CD4-positive, CD25-positive, alpha-beta regulatory T cell (primary cell): ENCODE measurements around the gene PDE4D. TPM values are rescaled to one million over a fixed set of nuclear protein-coding genes. Genes with fewer than 3 reads are reported as not detected.

Experiments used
- ATAC-seq, 2 donors: fragments of 150-1000 bp; cut with Tn5 transposase; one replicate each; pipeline ENCODE4 v1.10.0; 2021; ENCODE audit warnings: low read depth in 2 of 2, moderate number of reproducible peaks in 2 of 2, moderate library complexity in 1 of 2
- DNase-seq, 3 donors: peaks; one replicate each; pipeline versions ENCODE4 v3.0.0 to v3.0.0-alpha.2; 2012 to 2022; ENCODE audit warnings: mixed read lengths in 1 of 3
- H3K27ac ChIP-seq: one replicate; pipeline ENCODE4 v1.7.0; 2013; ENCODE audit warnings: mild to moderate bottlenecking, low read length; ENCODE audit not compliant: insufficient read depth, poor library complexity, severe bottlenecking
- H3K27me3 ChIP-seq: one replicate; pipeline ENCODE4 v1.7.0; 2013; ENCODE audit warnings: low read length; ENCODE audit not compliant: control insufficient read depth, insufficient read depth
- H3K36me3 ChIP-seq: one replicate; pipeline ENCODE4 v1.7.0; 2013; ENCODE audit warnings: mild to moderate bottlenecking, low read length, moderate library complexity; ENCODE audit not compliant: control insufficient read depth, insufficient read depth
- H3K4me1 ChIP-seq: 2 replicates; pipeline ENCODE4 v1.7.0; 2013; ENCODE audit warnings: mild to moderate bottlenecking, low read length; ENCODE audit not compliant: insufficient read depth, control insufficient read depth, poor library complexity, severe bottlenecking
- H3K4me3 ChIP-seq: one replicate; pipeline ENCODE4 v1.7.0; 2013; ENCODE audit warnings: low read depth, mild to moderate bottlenecking, low read length, moderate library complexity
- H3K9me3 ChIP-seq, 2 experiments: 1 replicate in 1 of 2; 2 replicates in 1 of 2; pipeline ENCODE4 v1.7.0; 2013; ENCODE audit warnings: low read length in 2 of 2, mild to moderate bottlenecking in 1 of 2, moderate library complexity in 1 of 2; ENCODE audit not compliant: control insufficient read depth in 2 of 2
- H3K27ac Mint-ChIP-seq, 3 donors: one replicate each; pipeline ENCODE4 v1.8.0; 2020 to 2022; ENCODE audit warnings: mild to moderate bottlenecking in 3 of 3, mixed read lengths in 3 of 3, moderate library complexity in 2 of 3
- H3K27me3 Mint-ChIP-seq: one replicate; pipeline ENCODE4 v1.8.0; 2022; ENCODE audit warnings: mild to moderate bottlenecking, mixed read lengths
- H3K36me3 Mint-ChIP-seq: one replicate; pipeline ENCODE4 v1.8.0; 2020; ENCODE audit warnings: mixed read lengths
- H3K4me1 Mint-ChIP-seq, 4 donors: one replicate each; pipeline ENCODE4 v1.8.0; 2020 to 2022; ENCODE audit warnings: mixed read lengths in 4 of 4, mild to moderate bottlenecking in 1 of 4
- H3K4me3 Mint-ChIP-seq, 4 donors: one replicate each; pipeline ENCODE4 v1.8.0; 2020 to 2022; ENCODE audit warnings: mild to moderate bottlenecking in 4 of 4, mixed read lengths in 4 of 4, moderate library complexity in 3 of 4
- H3K9me3 Mint-ChIP-seq, 7 donors: one replicate each; pipeline ENCODE4 v1.8.0; 2020 to 2022; ENCODE audit warnings: mixed read lengths in 7 of 7, mild to moderate bottlenecking in 3 of 7, moderate library complexity in 2 of 7
- polyA plus RNA-seq, 4 donors: library from polyadenylated mRNA; unstranded; fragments of 300-500 nt; fragmentation: Illumina TruSeq; gene quantifications; one replicate each; pipeline ENCODE4 v1.2.3, GENCODE V29; 2021
- total RNA-seq: library from RNA; stranded (reverse); gene quantifications from one replicate; pipeline ENCODE4 v1.2.3, GENCODE V29; 2022

The PDE4D gene
- total and polyA plus RNA-seq, 5 donors from 2014 or later = 2.1 to 39.9 (median 4.8) TPM

DNA sequence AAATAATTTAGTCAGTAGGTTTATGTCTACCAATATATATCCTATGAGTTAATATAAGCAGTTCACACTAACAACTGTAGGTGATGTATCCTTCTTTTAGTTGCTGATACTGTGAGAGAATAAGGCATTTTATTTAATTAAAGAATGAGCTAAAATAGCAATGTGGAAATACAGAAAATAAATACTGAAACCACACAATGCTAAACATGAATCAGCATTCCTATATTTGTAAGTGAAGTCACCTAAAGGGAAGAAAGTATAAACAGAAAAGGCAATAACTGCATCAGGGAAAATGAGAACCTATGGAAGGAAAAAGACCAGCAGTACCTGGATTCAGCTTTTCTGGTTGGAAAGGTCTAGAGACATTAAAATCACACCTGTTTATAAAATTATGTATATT is 336.0 kb downstream of the PDE4D start:
- Mint-ChIP-seq H3K4me1 (peaks cover 0 to 2% (median 1%) of the 10 kb centered on the region in 4 donors), H3K9me3 (peaks cover 0 to 2% (median 0%) of the 10 kb centered on the region in 7 donors), H3K4me3 (no peak overlapping the region), H3K27ac (no peak overlapping the region), H3K27me3 (no peaks in the 10 kb centered on the region), H3K36me3 (no peaks in the 10 kb centered on the region)
- Histone ChIP-seq H3K4me1 (no peaks in the 10 kb centered on the region), H3K27ac (no peak overlapping the region), H3K4me3 (no peak overlapping the region), H3K27me3 (no peaks in the 10 kb centered on the region), H3K9me3 (no peaks in the 10 kb centered on the region), H3K36me3 (no peaks in the 10 kb centered on the region)
- DNase-seq (no peak), ATAC-seq (no peak)

DNA sequence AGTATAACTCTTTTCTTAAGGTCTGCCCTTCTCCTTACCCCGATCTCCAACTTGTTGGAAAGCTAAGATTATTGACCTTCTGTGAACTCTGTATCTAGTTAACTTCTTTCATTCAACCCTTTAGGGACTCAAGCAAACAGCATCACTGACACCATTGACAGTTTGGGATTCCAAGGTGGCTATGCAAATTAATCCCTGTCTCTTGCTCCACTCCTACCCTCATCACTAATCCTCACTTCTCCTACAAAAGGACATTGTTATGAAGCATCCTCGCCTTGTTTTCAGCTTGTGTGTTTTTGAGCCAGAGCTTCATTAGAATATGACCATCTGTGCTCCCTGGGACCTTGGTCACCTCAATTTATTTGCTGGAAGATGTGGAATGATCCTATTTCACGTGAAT is 337.9 kb downstream of the PDE4D start:
- H3K4me3 ChIP-seq = no peak overlapping the region
- DNase-seq (no peak), ATAC-seq (no peak)
- H3K36me3 ChIP-seq = no peaks in the 10 kb centered on the region
- Mint-ChIP-seq H3K4me3 (no peak overlapping the region), H3K27me3 (no peaks in the 10 kb centered on the region), H3K9me3 (no peaks in the 10 kb centered on the region), H3K36me3 (no peaks in the 10 kb centered on the region), H3K27ac (no peak overlapping the region), H3K4me1 (no peaks in the 10 kb centered on the region)
- no peaks in the 10 kb centered on the region for H3K9me3 ChIP-seq
- H3K27ac ChIP-seq = no peak overlapping the region
- no peaks in the 10 kb centered on the region for H3K4me1 ChIP-seq
- no peaks in the 10 kb centered on the region for H3K27me3 ChIP-seq

DNA sequence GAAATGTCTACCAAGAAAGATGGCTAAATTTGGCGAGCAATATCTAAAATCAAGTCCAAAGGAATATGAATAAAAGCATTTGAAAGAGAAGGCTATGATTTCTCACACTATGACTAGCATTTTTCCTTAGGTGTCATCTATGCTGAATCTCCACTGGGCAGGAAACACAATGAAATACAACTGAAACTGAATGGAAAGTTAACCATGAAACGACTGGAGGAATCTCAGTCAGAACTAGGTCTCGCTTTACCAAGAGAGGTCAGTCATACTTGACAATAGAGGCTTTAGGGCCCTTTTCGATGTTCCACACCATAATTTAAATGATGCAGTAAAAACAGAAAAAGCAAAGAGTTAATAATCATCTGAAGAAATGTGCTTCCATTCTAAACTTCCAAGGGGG is 339.0 kb downstream of the PDE4D start:
- Histone ChIP-seq H3K4me1 (no peaks in the 10 kb centered on the region), H3K27me3 (no peaks in the 10 kb centered on the region), H3K9me3 (no peaks in the 10 kb centered on the region), H3K36me3 (no peaks in the 10 kb centered on the region), H3K4me3 (no peak overlapping the region), H3K27ac (no peak overlapping the region)
- Mint-ChIP-seq H3K27me3 (no peaks in the 10 kb centered on the region), H3K4me1 (no peaks in the 10 kb centered on the region), H3K9me3 (no peaks in the 10 kb centered on the region), H3K36me3 (no peaks in the 10 kb centered on the region), H3K27ac (no peak overlapping the region), H3K4me3 (no peak overlapping the region)
- ATAC-seq (no peak), DNase-seq (no peak)

DNA sequence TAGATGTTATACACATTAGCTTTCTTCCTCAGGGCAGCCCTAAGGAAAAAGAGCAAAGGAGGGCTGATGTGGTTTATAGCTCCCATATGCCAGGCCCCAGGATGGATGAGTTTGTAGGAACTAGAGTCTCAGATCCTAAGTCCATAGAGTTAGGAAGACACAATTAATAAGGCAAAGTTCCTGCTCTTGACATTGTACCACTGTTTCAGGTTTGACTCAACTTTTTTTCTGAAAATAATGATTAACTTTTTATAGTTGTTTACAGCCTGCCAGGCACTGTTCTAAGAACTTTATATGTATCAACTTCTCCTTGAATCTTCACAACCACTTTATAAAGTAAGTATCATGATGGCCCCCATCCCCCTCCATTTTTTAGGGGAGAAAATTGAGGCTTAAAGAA is 339.5 kb downstream of the PDE4D start:
- H3K36me3 Mint-ChIP-seq = no peaks in the 10 kb centered on the region
- ATAC-seq (no peak), DNase-seq (no peak)
- no peaks in the 10 kb centered on the region for H3K27me3 Mint-ChIP-seq
- no peaks in the 10 kb centered on the region for H3K9me3 ChIP-seq
- no peaks in the 10 kb centered on the region for H3K9me3 Mint-ChIP-seq
- no peak overlapping the region for H3K4me3 ChIP-seq
- H3K4me3 Mint-ChIP-seq = no peak overlapping the region
- no peaks in the 10 kb centered on the region for H3K27me3 ChIP-seq
- no peaks in the 10 kb centered on the region for H3K36me3 ChIP-seq
- H3K4me1 Mint-ChIP-seq = no peaks in the 10 kb centered on the region
- H3K4me1 ChIP-seq = no peaks in the 10 kb centered on the region
- H3K27ac Mint-ChIP-seq = no peak overlapping the region
- H3K27ac ChIP-seq = no peak overlapping the region

DNA sequence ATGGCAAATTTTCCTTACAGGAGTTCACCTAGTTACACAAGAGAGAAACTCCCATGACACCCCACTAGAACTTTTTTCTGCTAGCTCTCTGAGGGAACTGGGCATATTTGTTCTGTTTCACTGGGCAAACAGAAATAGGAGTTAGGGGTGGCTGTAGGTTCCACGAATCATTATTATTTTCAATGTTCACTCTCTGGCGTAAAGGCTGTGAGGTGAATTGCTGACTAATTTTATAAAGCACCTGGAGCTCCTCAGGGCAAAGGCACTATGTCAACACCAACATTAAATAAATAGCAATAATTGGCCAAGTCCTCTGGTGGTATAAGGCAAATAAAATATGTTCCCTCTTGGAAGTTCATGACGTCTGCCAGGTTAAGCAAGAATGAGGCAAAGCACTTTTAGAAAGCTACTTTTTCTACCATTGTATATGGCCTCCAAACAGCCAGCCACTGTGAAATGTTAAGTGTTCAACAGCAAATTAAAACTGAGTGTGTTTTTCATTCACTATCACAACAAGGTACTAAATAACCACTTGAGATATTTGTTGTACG is 344.6 kb downstream of the PDE4D start:
- H3K27ac ChIP-seq = no peak overlapping the region
- Mint-ChIP-seq H3K4me1 (no peaks in the 10 kb centered on the region), H3K4me3 (no peak overlapping the region), H3K36me3 (no peaks in the 10 kb centered on the region), H3K27me3 (no peaks in the 10 kb centered on the region), H3K27ac (no peak overlapping the region), H3K9me3 (peaks cover 0 to 3% (median 0%) of the 10 kb centered on the region in 7 donors)
- no peaks in the 10 kb centered on the region for H3K4me1 ChIP-seq
- ATAC-seq (no peak), DNase-seq (no peak)
- H3K27me3 ChIP-seq = no peaks in the 10 kb centered on the region
- H3K36me3 ChIP-seq = no peaks in the 10 kb centered on the region
- H3K4me3 ChIP-seq = no peak overlapping the region
- no peaks in the 10 kb centered on the region for H3K9me3 ChIP-seq

DNA sequence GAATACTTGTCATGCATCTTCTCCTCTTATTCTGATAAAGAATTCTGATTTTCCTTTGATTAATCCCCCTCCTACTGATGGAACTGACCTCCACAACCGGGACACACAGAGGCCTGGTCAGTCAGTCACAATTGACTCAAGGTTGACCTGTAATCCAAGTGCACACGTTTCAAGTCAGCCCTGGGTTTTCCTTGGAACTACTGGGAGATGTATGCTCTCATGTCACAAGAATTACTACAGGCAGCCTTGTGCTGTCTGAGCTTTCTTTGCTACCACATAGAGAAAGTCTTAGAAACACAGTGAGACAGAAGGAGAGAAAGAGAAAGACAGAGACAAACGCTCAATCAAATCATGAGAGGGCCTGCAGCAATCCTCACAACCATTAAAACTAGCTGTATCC is 345.8 kb downstream of the PDE4D start:
- H3K27ac Mint-ChIP-seq = no peak overlapping the region
- H3K9me3 Mint-ChIP-seq = peaks cover 0 to 3% (median 0%) of the 10 kb centered on the region in 7 donors
- Histone ChIP-seq H3K36me3 (no peaks in the 10 kb centered on the region), H3K27ac (no peak overlapping the region), H3K27me3 (no peaks in the 10 kb centered on the region), H3K4me3 (no peak overlapping the region), H3K9me3 (no peaks in the 10 kb centered on the region), H3K4me1 (no peaks in the 10 kb centered on the region)
- no peaks in the 10 kb centered on the region for H3K4me1 Mint-ChIP-seq
- ATAC-seq = no peak
- H3K27me3 Mint-ChIP-seq = no peaks in the 10 kb centered on the region
- H3K4me3 Mint-ChIP-seq = no peak overlapping the region
- H3K36me3 Mint-ChIP-seq = no peaks in the 10 kb centered on the region
- DNase-seq = no peak

DNA sequence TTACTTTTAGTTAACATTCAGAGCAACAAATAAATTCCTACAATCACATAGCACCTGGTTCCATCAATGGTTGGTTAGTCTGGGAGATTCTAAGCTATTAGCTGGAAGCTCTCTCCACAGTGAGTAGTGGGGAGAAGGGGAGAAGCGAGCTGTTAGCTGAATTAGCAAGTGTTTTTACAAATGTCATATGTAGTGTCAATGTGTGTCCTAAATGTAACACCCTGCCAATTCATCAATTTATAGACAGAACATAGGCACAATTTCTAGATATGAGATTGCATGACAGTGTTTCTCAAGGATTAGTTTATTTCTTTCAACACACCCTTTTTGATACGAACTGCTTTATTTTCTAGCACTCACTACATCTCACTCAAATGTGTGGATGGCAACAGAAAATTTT is 349.0 kb downstream of the PDE4D start:
- no peaks in the 10 kb centered on the region for H3K27me3 ChIP-seq
- Mint-ChIP-seq H3K9me3 (peaks cover 0 to 3% (median 0%) of the 10 kb centered on the region in 7 donors), H3K27me3 (no peaks in the 10 kb centered on the region), H3K27ac (no peak overlapping the region), H3K4me1 (no peaks in the 10 kb centered on the region), H3K36me3 (no peaks in the 10 kb centered on the region), H3K4me3 (no peak overlapping the region)
- no peak overlapping the region for H3K27ac ChIP-seq
- H3K36me3 ChIP-seq = no peaks in the 10 kb centered on the region
- no peaks in the 10 kb centered on the region for H3K4me1 ChIP-seq
- no peak overlapping the region for H3K4me3 ChIP-seq
- ATAC-seq (no peak), DNase-seq (no peak)
- no peaks in the 10 kb centered on the region for H3K9me3 ChIP-seq

DNA sequence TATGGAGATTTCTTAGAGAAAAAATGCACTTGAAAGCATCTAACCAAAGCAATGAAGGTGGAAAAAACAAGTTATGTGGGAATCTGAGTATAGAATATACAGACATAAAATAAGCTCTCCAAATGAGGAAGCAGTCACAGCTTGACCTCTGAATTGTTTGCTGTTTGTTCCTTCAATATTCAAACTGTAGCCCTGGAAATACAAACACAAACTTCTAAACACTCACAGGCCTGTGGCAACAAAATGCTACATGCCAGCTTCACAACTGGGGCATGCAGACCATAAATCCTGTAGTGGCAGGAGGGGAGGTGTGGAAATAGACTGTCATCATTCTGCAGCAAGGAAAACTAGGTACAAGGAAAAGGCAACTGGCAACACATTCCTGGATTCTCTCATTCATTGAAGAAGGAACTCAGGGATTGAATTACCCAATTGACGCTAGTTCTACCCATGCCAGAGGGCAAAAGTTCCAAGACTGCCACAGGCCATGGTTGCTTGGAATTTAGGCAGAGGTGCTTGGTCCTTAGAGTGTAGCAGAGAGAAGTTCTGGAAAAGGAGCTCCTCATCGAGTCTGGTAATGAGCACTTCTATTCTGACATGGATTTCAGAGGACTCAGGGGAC is 349.6 kb downstream of the PDE4D start:
- Histone ChIP-seq H3K27me3 (no peaks in the 10 kb centered on the region), H3K9me3 (no peaks in the 10 kb centered on the region), H3K27ac (no peak overlapping the region), H3K4me1 (no peaks in the 10 kb centered on the region), H3K4me3 (no peak overlapping the region), H3K36me3 (no peaks in the 10 kb centered on the region)
- Mint-ChIP-seq H3K27ac (no peak overlapping the region), H3K36me3 (no peaks in the 10 kb centered on the region), H3K4me1 (no peaks in the 10 kb centered on the region), H3K4me3 (no peak overlapping the region), H3K9me3 (peaks cover 0 to 3% (median 0%) of the 10 kb centered on the region in 7 donors), H3K27me3 (no peaks in the 10 kb centered on the region)
- no peak for ATAC-seq
- no peak for DNase-seq
